HG03064 (cell line): ENCODE data around the gene CUL3.
"Not testable (repeated sequence)": the region's sequence is repeated elsewhere in the genome, so short reads cannot be mapped to it uniquely, and the experiment has no call there.

Experiments
- ATAC-seq: cut with Tn5 transposase; IDR thresholded peaks from one replicate; pipeline ENCODE4 v1.9.1; 2021; ENCODE audit warnings: low read depth; ENCODE audit not compliant: unreplicated experiment

Gene CUL3

GRCh38 chr2:224485081-224486014 is 99.8 kb downstream of the CUL3 start:
- not testable (repeated sequence) for ATAC-seq

GRCh38 chr2:224479826-224480225 is 105.3 kb downstream of the CUL3 start:
- ATAC-seq = no peak

GRCh38 chr2:224472827-224473226 is 112.3 kb downstream of the CUL3 start:
- ATAC-seq = no peak

DNA sequence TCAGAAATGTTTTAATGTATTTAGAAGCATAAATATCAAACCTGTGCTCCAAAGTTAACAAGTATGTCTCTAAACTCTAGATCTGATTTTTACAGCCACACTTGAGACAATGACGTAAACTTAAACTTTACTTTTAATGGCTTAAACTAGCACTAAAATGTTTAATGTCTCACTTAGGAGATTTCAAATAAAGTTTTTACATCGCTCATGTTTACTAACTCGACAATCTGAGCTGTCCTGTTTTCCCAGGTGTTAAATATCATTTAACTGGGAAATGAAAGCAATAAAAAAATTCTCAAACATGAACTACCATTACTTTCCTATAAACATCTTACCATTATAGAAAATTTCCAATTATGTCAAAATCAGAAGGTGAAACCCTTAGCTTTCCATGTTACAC is 113.0 kb downstream of the CUL3 start:
- ATAC-seq = no peak

GRCh38 chr2:224469374-224469964 is 115.7 kb downstream of the CUL3 start:
- ATAC-seq = no peak

GRCh38 chr2:224466304-224466895 is 118.8 kb downstream of the CUL3 start:
- no peak for ATAC-seq

DNA sequence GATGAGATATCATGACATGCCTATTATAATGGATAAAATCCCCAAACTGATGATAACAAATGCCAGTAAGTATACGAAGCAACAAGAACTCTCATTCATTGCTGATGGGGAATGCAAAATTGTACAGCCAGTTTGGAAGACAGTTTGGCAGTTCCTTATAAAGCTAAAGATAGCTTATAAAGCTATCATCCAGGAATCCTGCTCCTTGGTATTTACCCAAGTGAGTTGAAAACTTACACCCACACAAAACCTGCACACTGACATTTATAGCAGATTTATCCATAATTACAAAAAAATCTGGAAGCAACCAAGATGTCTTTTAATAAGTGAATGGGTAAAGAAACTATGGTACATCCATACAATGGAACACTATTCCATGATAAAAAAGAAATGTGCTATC is 123.8 kb downstream of the CUL3 start:
- ATAC-seq = no peak

GRCh38 chr2:224457408-224458096 is 127.6 kb downstream of the CUL3 start:
- ATAC-seq = no peak

- no peak for ATAC-seq
These were observed 131.3 kb downstream of the CUL3 start for GRCh38 chr2:224453892-224454291.

GRCh38 chr2:224449212-224450147 is 135.7 kb downstream of the CUL3 start:
- no peak for ATAC-seq

DNA sequence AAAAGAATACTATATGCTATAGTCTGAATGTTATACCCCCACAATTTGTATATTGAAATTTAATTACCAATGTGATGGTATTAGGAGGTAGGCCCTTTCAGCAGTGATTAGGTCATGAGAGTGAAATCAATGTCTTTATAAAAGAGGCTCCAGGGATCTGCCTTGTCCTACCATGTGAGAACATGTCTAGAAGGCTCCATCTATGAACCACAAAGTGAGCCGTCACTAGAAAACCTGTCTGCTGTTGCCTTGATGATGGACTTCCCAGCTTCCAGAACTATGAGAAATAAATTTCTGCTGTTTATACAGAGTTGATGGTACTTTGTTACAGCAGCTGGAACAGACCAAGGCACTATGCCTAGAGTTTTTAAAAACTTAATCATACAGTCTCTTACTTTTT is 136.9 kb downstream of the CUL3 start:
- no peak for ATAC-seq

DNA sequence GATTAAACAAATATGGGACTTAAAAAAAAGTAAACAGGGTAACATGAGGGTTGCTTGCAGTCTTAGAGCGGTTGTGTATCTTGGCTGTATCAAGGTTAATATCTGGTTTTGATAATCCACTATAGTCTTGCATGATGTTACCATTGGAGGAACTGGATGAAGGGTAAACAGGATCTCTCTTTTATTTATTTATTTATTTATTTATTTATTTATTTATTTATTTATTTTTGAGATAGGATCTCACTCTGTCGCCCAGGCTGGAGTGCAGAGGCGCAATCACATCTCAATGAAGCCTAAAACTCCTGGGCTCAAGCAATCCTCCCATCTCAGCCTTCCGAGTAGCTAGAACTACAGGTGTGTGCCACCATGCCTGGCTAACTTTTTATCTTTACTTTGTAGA is 140.4 kb downstream of the CUL3 start:
- ATAC-seq = no peak

- ATAC-seq = no peak
These were observed 141.1 kb downstream of the CUL3 start for GRCh38 chr2:224444021-224444420.

- no peak for ATAC-seq
These were observed 142.8 kb downstream of the CUL3 start for GRCh38 chr2:224442071-224442967.

GRCh38 chr2:224440988-224441387 is 144.2 kb downstream of the CUL3 start:
- ATAC-seq = no peak

- no peak for ATAC-seq
These were observed 146.4 kb downstream of the CUL3 start for GRCh38 chr2:224438726-224439125.

GRCh38 chr2:224436634-224437033 is 148.5 kb downstream of the CUL3 start:
- ATAC-seq = no peak

- no peak for ATAC-seq
These were observed 150.5 kb downstream of the CUL3 start for GRCh38 chr2:224434618-224435017.

DNA sequence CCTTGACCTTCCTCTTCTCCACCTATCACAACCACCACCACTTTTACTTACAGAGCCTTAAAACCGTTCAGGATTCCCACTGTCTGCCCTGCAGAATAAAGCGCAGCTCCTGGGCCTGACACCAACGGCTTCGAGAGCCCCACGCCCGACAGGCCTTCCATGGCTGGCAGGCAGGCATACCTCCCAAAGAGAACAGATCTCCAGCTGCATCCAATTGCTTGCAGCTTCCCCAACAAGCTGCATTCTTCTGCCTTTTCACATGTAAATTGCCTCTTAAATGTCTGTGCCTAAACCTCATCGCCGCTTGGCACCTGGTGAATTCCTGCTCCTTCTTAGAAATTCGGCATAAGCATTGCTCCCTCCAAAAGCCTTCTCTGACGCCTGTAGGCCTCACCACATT is 151.7 kb downstream of the CUL3 start:
- no peak for ATAC-seq
